K562 (cell line): ENCODE results near the gene FCRL6. TPM values are rescaled to one million over a fixed set of nuclear protein-coding genes. Genes with fewer than 3 reads are reported as not detected.

Source experiments
- CHAMP1 ChIP-seq: fragments of 450-650 bp; IDR thresholded peaks from 2 replicates; pipeline ENCODE4 v1.6.1; 2016; ENCODE audit warnings: mild to moderate bottlenecking
- DMBX1 ChIP-seq: fragments of 250-450 bp; sonication (Bioruptor Pico); IDR thresholded peaks from 2 replicates; pipeline ENCODE4 v1.8.0; 2022; ENCODE audit warnings: inconsistent platforms, mild to moderate bottlenecking, moderate library complexity, borderline replicate concordance
- ILF3 ChIP-seq: fragments of 450-650 bp; IDR thresholded peaks from 2 replicates; pipeline ENCODE4 v1.6.1; 2018; ENCODE audit warnings: antibody characterized with exemption, mild to moderate bottlenecking, moderate library complexity, borderline replicate concordance
- XRCC4 ChIP-seq: IDR thresholded peaks from one replicate; pipeline ENCODE4 v1.6.1; 2011; ENCODE audit not compliant: insufficient read depth, insufficient read length; ENCODE audit errors: extremely low read depth
- ZNF124 ChIP-seq: sonication (generic); formaldehyde crosslinking; IDR thresholded peaks from 2 replicates; pipeline ENCODE4 v1.8.1; 2022; ENCODE audit warnings: missing genetic modification reagents
- ZNF212 ChIP-seq: fragments of 450-650 bp; formaldehyde crosslinking; IDR thresholded peaks from 2 replicates; pipeline ENCODE4 v1.4.0; 2020; ENCODE audit warnings: mild to moderate bottlenecking
- ZNF436 ChIP-seq: fragments of 250-450, 450-650 bp; sonication (Bioruptor Pico); formaldehyde crosslinking; IDR thresholded peaks from 2 replicates; pipeline ENCODE4 v1.7.0; 2020; ENCODE audit warnings: mild to moderate bottlenecking
- ZNF586 ChIP-seq: fragments of 450-650 bp; formaldehyde crosslinking; conservative IDR thresholded peaks from 2 replicates; pipeline ENCODE4 v1.4.0; 2020; ENCODE audit warnings: mild to moderate bottlenecking, moderate library complexity
- ZNF699 ChIP-seq: fragments of 250-450 bp; sonication (Bioruptor Pico); IDR thresholded peaks from 2 replicates; pipeline ENCODE4 v1.8.0; 2021; ENCODE audit warnings: mild to moderate bottlenecking, moderate library complexity; ENCODE audit not compliant: insufficient replicate concordance
- polyA plus RNA-seq, 8 experiments: library from polyadenylated mRNA; depleted of rRNA in 4 of 8; stranded (reverse) in 5 of 8; unstranded in 3 of 8; fragments of >200 nt; fragmentation: Nextera tagmentation in 2 of 8; fragmentation: Illumina TruSeq in 1 of 8; extraction: Ambion mirVana in 2 of 8; extraction: Trizol in 1 of 8; gene quantifications; 2 replicates each; pipeline versions ENCODE4 v1.2.1 to v1.2.3, GENCODE V29; 2011 to 2014; ENCODE audit warnings: inconsistent platforms in 1 of 8, missing spikeins in 1 of 8
- total RNA-seq, 7 experiments: library from RNA; depleted of rRNA in 6 of 7; stranded (reverse); fragments of >200 nt in 6 of 7; fragmentation: Illumina TruSeq in 2 of 7; extraction: Trizol in 2 of 7; gene quantifications; 2 replicates each; pipeline versions ENCODE4 v1.2.1 to v1.2.3, GENCODE V29; 2011 to 2021; ENCODE audit warnings: low replicate concordance in 1 of 7
- TF ChIP-seq, protein P1 (sequence below): IDR thresholded peaks from 2 replicates; pipeline ENCODE4 v1.6.1; 2011; ENCODE audit warnings: borderline replicate concordance, low read depth, mild to moderate bottlenecking, moderate library complexity, low read length; ENCODE audit not compliant: insufficient read depth, poor library complexity, severe bottlenecking
- TF ChIP-seq, protein P2 (sequence below): fragments of 200-800 bp; sonication (Bioruptor generic); IDR thresholded peaks from 2 replicates; pipeline ENCODE4 v1.6.1; 2016; ENCODE audit warnings: missing genetic modification characterization, missing compliant biosample characterization
- TF ChIP-seq, protein P3 (sequence below): sonication (generic); formaldehyde crosslinking; IDR thresholded peaks from 2 replicates; pipeline ENCODE4 v1.8.0; 2022; ENCODE audit warnings: missing genetic modification reagents, mild to moderate bottlenecking, moderate library complexity, borderline replicate concordance
- TF ChIP-seq, protein P4 (sequence below): fragments of 450-650 bp; formaldehyde crosslinking; conservative IDR thresholded peaks from 2 replicates; pipeline ENCODE4 v1.4.0; 2022; ENCODE audit warnings: mild to moderate bottlenecking, missing genetic modification characterization

Gene FCRL6
- total and polyA plus RNA-seq, 9 of the 15 experiments (the other 6 are each of a cell fraction or from before 2014, with no cell fraction given): not detected

DNA sequence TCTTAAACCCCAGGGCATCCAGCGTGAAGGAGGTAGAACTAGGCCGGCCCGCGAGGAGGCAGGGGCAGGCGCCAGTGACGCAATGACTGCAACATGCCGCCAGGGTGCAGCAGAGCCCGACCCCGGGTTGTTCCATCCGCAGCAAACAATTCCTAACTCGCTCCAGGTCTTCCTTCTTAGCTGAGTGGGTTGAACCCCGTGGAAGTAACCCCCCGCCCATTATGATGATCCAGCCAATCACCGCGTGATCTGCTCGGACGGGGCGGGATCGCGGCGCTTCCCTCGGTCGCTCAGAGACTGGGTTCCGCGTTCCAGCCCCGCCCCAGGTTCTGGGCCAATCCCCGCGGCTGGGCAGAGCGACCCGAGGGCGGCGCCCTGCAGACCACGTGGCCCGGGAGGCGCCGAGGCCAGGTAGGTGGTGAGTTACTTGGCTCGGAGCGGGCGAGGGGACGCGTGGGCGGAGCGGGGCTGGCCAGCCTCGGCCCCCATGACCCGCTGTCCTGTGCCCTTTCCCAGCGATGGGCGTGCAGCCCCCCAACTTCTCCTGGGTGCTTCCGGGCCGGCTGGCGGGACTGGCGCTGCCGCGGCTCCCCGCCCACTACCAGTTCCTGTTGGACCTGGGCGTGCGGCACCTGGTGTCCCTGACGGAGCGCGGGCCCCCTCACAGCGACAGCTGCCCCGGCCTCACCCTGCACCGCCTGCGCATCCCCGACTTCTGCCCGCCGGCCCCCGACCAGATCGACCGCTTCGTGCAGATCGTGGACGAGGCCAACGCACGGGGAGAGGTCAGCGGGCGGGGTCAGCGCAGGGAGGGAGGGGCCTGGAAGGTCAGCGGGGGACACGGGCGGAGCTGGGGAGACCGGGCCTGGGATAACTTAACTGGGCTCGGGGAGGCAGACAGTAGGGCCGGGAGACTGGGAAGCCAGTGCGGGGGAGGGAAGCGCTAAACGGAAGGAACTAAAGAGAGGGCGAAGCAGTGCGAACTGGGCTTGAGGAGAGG, 21.3 kb upstream of the FCRL6 start, which contains the start of gene DUSP23 (continued):
- TF ChIP-seq CHAMP1: no peak
- no peak for TF ChIP-seq DMBX1 (CRISPR knock-in tag)
- no peak for TF ChIP-seq ZNF699 (CRISPR knock-in tag)
- TF ChIP-seq, protein P1, sequence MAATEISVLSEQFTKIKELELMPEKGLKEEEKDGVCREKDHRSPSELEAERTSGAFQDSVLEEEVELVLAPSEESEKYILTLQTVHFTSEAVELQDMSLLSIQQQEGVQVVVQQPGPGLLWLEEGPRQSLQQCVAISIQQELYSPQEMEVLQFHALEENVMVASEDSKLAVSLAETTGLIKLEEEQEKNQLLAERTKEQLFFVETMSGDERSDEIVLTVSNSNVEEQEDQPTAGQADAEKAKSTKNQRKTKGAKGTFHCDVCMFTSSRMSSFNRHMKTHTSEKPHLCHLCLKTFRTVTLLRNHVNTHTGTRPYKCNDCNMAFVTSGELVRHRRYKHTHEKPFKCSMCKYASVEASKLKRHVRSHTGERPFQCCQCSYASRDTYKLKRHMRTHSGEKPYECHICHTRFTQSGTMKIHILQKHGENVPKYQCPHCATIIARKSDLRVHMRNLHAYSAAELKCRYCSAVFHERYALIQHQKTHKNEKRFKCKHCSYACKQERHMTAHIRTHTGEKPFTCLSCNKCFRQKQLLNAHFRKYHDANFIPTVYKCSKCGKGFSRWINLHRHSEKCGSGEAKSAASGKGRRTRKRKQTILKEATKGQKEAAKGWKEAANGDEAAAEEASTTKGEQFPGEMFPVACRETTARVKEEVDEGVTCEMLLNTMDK: no peak
- no peak for TF ChIP-seq XRCC4
- no peak for TF ChIP-seq ZNF124
- no peak for TF ChIP-seq ZNF586 (CRISPR knock-in tag)
- TF ChIP-seq, protein P2, sequence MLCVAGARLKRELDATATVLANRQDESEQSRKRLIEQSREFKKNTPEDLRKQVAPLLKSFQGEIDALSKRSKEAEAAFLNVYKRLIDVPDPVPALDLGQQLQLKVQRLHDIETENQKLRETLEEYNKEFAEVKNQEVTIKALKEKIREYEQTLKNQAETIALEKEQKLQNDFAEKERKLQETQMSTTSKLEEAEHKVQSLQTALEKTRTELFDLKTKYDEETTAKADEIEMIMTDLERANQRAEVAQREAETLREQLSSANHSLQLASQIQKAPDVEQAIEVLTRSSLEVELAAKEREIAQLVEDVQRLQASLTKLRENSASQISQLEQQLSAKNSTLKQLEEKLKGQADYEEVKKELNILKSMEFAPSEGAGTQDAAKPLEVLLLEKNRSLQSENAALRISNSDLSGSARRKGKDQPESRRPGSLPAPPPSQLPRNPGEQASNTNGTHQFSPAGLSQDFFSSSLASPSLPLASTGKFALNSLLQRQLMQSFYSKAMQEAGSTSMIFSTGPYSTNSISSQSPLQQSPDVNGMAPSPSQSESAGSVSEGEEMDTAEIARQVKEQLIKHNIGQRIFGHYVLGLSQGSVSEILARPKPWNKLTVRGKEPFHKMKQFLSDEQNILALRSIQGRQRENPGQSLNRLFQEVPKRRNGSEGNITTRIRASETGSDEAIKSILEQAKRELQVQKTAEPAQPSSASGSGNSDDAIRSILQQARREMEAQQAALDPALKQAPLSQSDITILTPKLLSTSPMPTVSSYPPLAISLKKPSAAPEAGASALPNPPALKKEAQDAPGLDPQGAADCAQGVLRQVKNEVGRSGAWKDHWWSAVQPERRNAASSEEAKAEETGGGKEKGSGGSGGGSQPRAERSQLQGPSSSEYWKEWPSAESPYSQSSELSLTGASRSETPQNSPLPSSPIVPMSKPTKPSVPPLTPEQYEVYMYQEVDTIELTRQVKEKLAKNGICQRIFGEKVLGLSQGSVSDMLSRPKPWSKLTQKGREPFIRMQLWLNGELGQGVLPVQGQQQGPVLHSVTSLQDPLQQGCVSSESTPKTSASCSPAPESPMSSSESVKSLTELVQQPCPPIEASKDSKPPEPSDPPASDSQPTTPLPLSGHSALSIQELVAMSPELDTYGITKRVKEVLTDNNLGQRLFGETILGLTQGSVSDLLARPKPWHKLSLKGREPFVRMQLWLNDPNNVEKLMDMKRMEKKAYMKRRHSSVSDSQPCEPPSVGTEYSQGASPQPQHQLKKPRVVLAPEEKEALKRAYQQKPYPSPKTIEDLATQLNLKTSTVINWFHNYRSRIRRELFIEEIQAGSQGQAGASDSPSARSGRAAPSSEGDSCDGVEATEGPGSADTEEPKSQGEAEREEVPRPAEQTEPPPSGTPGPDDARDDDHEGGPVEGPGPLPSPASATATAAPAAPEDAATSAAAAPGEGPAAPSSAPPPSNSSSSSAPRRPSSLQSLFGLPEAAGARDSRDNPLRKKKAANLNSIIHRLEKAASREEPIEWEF (CRISPR knock-in tag): no peak
- no peak for TF ChIP-seq ZNF436
- TF ChIP-seq, protein P3, sequence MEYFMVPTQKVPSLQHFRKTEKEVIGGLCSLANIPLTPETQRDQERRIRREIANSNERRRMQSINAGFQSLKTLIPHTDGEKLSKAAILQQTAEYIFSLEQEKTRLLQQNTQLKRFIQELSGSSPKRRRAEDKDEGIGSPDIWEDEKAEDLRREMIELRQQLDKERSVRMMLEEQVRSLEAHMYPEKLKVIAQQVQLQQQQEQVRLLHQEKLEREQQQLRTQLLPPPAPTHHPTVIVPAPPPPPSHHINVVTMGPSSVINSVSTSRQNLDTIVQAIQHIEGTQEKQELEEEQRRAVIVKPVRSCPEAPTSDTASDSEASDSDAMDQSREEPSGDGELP (CRISPR knock-in tag): peak; percentile 75; the same call in 1 of the 2 replicates
- TF ChIP-seq ILF3: no peak
- TF ChIP-seq, protein P4, sequence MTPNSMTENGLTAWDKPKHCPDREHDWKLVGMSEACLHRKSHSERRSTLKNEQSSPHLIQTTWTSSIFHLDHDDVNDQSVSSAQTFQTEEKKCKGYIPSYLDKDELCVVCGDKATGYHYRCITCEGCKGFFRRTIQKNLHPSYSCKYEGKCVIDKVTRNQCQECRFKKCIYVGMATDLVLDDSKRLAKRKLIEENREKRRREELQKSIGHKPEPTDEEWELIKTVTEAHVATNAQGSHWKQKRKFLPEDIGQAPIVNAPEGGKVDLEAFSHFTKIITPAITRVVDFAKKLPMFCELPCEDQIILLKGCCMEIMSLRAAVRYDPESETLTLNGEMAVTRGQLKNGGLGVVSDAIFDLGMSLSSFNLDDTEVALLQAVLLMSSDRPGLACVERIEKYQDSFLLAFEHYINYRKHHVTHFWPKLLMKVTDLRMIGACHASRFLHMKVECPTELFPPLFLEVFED: no peak
- no peak for TF ChIP-seq ZNF212 (CRISPR knock-in tag)
